ENCODE measurements around the gene TC2N. TPM values are rescaled to one million over a fixed set of nuclear protein-coding genes. Genes with fewer than 3 reads are reported as not detected.

Gene TC2N
- total RNA-seq, 1 experiment from 2014 or later = 7.7 TPM

- TF ChIP-seq EZH2 (IDR thresholded peaks at IDR 0.05; ENCODE audit: low read depth) (no peak), CTCF (conservative IDR thresholded peaks at IDR 0.05) (peak; percentile 36; the same call in 1 of the 2 replicates)
- no peaks in the 10 kb centered on the region for H3K36me3 ChIP-seq (ENCODE audit: low read depth)
- H3K4me1 ChIP-seq (replicated peaks; ENCODE audit: insufficient read depth) = no peaks in the 10 kb centered on the region; the same call in 1 of the 2 replicates
- H3K4me3 ChIP-seq = no peak overlapping the region
- H4K20me1 ChIP-seq (ENCODE audit: insufficient read depth) = no peaks in the 10 kb centered on the region
- BruUV-seq (replicated peaks) = no TSS peak
- DNase-seq = peak; percentile 6 to 71
- H3K9me2 ChIP-seq (ENCODE audit: insufficient read depth) = no peaks in the 10 kb centered on the region
- no peaks in the 10 kb centered on the region for H3F3A ChIP-seq (ENCODE audit: insufficient read depth, low read depth)
- intact Hi-C loops (cut with micrococcal nuclease; ENCODE audit: unreplicated experiment) = loop anchor here (5.0 kb wide), 1 partner anchor 206 kb away; no protein-coding TSS in a partner anchor
- no peak overlapping the region for H2AFZ ChIP-seq
- H3K79me2 ChIP-seq (ENCODE audit: low read depth) = no peaks in the 10 kb centered on the region
- ChIA-PET POLR2A (ENCODE audit: unreplicated experiment) (interaction anchor here (0.6 kb wide), 1 partner anchor 236 kb away, joined by 3 read pairs; no protein-coding TSS in a partner anchor), CTCF (no interaction called here)
- no peaks in the 10 kb centered on the region for H3K27me3 ChIP-seq (ENCODE audit: insufficient read depth, low read depth)
- no peak overlapping the region for H3K27ac ChIP-seq
- H3K4me2 ChIP-seq = peak overlapping the region; percentile 24; the same call in 1 of the 2 replicates
- no peaks in the 10 kb centered on the region for H3K9me3 ChIP-seq (ENCODE audit: insufficient read depth, low read depth)
Observed at GRCh38 chr14:91858536-91859275, 8.6 kb downstream of the TC2N start.

- Histone ChIP-seq H4K20me1 (ENCODE audit: insufficient read depth) (no peaks in the 10 kb centered on the region), H3K4me3 (no peak overlapping the region), H3K27ac (no peak overlapping the region), H3F3A (ENCODE audit: insufficient read depth, low read depth) (no peaks in the 10 kb centered on the region), H3K4me1 (replicated peaks; ENCODE audit: insufficient read depth) (no peaks in the 10 kb centered on the region; the same call in 1 of the 2 replicates), H3K27me3 (ENCODE audit: insufficient read depth, low read depth) (no peaks in the 10 kb centered on the region), H3K9me2 (ENCODE audit: insufficient read depth) (no peaks in the 10 kb centered on the region), H3K4me2 (no peak overlapping the region), H3K79me2 (ENCODE audit: low read depth) (no peaks in the 10 kb centered on the region), H2AFZ (no peak overlapping the region), H3K36me3 (ENCODE audit: low read depth) (no peaks in the 10 kb centered on the region), H3K9me3 (ENCODE audit: insufficient read depth, low read depth) (no peaks in the 10 kb centered on the region)
- TF ChIP-seq EZH2 (IDR thresholded peaks at IDR 0.05; ENCODE audit: low read depth) = no peak
- no peak for TF ChIP-seq CTCF (conservative IDR thresholded peaks at IDR 0.05)
- intact Hi-C loops (cut with micrococcal nuclease; ENCODE audit: unreplicated experiment) = loop anchor here (5.0 kb wide), 1 partner anchor 205 kb away; no protein-coding TSS in a partner anchor
- ChIA-PET CTCF (no interaction called here), POLR2A (ENCODE audit: unreplicated experiment) (no interaction called here)
- DNase-seq = no peak
- BruUV-seq (replicated peaks) = no TSS peak
Observed at GRCh38 chr14:91857614-91858013, 9.7 kb downstream of the TC2N start.

- no peaks in the 10 kb centered on the region for H3K9me2 ChIP-seq (ENCODE audit: insufficient read depth)
- no peak overlapping the region for H3K4me3 ChIP-seq
- no peaks in the 10 kb centered on the region for H3K36me3 ChIP-seq (ENCODE audit: low read depth)
- intact Hi-C loops (cut with micrococcal nuclease; ENCODE audit: unreplicated experiment) = no loop called here
- no peak for DNase-seq
- H2AFZ ChIP-seq = no peak overlapping the region
- H3K27me3 ChIP-seq (ENCODE audit: insufficient read depth, low read depth) = no peaks in the 10 kb centered on the region
- H3K9me3 ChIP-seq (ENCODE audit: insufficient read depth, low read depth) = no peaks in the 10 kb centered on the region
- BruUV-seq (replicated peaks) = no TSS peak
- TF ChIP-seq EZH2 (IDR thresholded peaks at IDR 0.05; ENCODE audit: low read depth) (no peak), CTCF (conservative IDR thresholded peaks at IDR 0.05) (no peak)
- ChIA-PET POLR2A (ENCODE audit: unreplicated experiment) (no interaction called here), CTCF (no interaction called here)
- H3K4me2 ChIP-seq = no peak overlapping the region
- H3K27ac ChIP-seq = no peak overlapping the region
- H3F3A ChIP-seq (ENCODE audit: insufficient read depth, low read depth) = no peaks in the 10 kb centered on the region
- H4K20me1 ChIP-seq (ENCODE audit: insufficient read depth) = no peaks in the 10 kb centered on the region
- H3K79me2 ChIP-seq (ENCODE audit: low read depth) = no peaks in the 10 kb centered on the region
- H3K4me1 ChIP-seq (replicated peaks; ENCODE audit: insufficient read depth) = no peaks in the 10 kb centered on the region; the same call in 1 of the 2 replicates
Observed at GRCh38 chr14:91854327-91854934, 12.9 kb downstream of the TC2N start.
